LNCaP clone FGC (cell line): Measurements from ENCODE around the gene BBOF1.

Experiments used
- DNase-seq: peaks from one replicate; pipeline ENCODE4 v3.0.0-alpha.2; 2011; ENCODE audit warnings: low read depth
- H3K4me3 ChIP-seq: 2 replicates; pipeline ENCODE4 v1.5.1; 2011; ENCODE audit warnings: mild to moderate bottlenecking, low read depth, low read length, control low read depth
- TF ChIP-seq, protein P1 (sequence below): IDR thresholded peaks from 2 replicates; pipeline ENCODE4 v1.5.1; 2012; ENCODE audit warnings: mild to moderate bottlenecking; ENCODE audit not compliant: control insufficient read depth, insufficient read depth; ENCODE audit errors: extremely low read depth

BBOF1 gene

DNA sequence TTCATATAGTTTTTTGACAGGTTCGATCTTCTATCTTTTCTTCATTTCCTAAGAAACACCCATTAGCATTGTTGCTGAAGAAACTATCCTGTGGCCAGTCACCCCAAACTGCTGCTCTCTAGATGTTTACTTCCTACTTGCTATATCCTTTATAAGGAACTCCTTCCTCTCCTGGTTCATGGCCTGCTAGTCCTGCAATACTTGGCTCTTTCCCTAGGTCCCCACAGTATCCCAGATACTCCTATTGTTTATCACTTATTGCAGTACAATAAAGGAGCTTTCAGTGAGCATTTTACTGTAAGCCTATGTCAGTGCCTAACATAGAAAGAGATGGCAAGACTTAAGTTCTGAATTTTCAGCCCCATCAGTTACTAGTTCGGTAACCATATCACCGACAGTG, 62.3 kb downstream of the BBOF1 start:
- TF ChIP-seq, protein P1, sequence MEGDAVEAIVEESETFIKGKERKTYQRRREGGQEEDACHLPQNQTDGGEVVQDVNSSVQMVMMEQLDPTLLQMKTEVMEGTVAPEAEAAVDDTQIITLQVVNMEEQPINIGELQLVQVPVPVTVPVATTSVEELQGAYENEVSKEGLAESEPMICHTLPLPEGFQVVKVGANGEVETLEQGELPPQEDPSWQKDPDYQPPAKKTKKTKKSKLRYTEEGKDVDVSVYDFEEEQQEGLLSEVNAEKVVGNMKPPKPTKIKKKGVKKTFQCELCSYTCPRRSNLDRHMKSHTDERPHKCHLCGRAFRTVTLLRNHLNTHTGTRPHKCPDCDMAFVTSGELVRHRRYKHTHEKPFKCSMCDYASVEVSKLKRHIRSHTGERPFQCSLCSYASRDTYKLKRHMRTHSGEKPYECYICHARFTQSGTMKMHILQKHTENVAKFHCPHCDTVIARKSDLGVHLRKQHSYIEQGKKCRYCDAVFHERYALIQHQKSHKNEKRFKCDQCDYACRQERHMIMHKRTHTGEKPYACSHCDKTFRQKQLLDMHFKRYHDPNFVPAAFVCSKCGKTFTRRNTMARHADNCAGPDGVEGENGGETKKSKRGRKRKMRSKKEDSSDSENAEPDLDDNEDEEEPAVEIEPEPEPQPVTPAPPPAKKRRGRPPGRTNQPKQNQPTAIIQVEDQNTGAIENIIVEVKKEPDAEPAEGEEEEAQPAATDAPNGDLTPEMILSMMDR, result no peak
- DNase-seq, result no peak
- no peak overlapping the region for H3K4me3 ChIP-seq

DNA sequence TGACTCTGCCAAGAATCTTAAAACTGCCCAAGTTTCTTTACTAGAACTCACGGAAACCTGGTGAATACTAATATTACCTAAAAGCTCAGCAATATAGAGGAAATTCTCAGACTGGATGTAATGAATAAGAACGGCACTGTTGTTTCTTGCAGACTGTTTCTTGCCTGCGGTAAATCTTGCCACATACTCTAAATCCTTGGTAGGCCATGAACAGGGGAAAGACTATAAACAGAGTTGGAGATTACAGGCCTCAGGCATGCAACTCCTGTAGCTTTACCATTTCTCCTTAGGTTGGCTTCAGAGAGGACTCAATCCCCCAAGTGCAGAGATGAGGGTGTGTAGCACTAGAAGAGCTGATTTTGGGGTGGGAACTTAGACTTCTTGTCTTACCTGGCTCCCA, 64.0 kb downstream of the BBOF1 start:
- TF ChIP-seq, protein P1, result no peak
- DNase-seq, result no peak
- peak overlapping the region; percentile 98 for H3K4me3 ChIP-seq

DNA sequence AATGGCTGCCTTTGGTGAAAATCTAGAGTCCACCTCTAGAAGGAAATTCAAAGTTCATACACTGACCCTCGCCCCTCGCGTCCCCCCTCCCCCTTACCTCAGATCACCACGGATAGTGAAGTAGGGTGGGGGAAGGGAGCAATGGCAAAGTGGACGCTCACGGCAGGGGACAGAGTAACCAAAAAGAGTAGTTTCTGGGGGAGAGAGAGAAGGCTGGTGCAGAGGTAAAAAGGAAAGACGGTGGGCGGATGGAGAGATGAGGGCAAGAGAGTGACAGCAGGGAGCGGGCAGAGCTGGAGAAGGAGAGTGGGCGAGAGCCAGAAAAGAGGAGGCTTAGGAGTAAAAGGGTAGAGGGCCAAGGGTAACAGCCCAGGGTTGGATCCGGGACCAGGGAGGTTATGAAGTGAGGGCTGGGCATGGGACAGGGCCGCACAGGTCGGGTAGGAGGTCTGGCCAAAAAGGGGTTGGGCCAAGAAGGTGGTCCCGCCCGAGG, 64.7 kb downstream of the BBOF1 start:
- peak overlapping the region; percentile 98 for H3K4me3 ChIP-seq
- no peak for DNase-seq
- TF ChIP-seq, protein P1, result no peak

DNA sequence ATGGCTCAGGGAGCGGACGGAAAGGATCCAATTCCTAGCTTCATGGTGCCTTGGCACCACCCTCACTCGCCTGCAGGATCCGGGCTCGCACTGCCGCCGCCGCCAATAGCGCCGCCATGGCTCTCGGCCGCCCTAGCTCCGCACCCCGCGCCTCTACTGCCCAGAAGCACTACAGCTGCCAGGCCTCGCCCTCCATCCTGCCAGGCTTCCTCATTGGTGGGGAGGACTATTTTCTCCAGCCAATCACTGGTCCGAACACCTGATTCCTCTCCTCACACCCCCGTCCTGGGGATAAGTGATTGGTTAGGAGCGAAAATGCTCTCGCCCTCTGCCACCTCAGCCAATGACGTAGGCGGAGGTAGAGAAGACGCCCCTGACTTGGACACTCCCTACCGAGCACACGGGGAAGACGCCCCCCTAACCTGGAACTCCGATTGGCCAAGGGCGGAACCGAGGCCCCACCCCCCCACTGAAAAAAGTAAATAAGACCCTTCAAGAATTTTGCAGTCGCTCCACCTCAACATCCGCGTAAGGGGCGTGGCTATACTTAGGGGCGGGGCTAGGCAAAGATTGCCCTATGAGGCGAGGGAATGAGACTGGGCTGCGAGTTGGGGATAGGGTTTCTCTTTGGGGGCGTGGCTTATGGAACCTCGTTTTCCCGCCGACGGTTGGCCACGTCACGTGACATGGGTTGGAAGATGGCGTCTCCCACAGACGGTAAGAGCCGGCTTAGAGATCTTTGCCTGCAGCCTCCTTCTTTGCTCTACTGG, 65.3 kb downstream of the BBOF1 start, which contains the start of the genes ALDH6A1 and LIN52:
Gene ALDH6A1, minus strand, starts transcription at position 177 of the 770 bp plus-strand sequence. Its CDS starts 59 bp downstream, at position 118.
Gene LIN52, plus strand, starts transcription at position 680 of the 770 bp plus-strand sequence. Its CDS starts 19 bp downstream, at position 699.
- TF ChIP-seq, protein P1, result no peak
- peak within 1 kb of the TSS; percentile 98 for H3K4me3 ChIP-seq
- peak; percentile 100 for DNase-seq

DNA sequence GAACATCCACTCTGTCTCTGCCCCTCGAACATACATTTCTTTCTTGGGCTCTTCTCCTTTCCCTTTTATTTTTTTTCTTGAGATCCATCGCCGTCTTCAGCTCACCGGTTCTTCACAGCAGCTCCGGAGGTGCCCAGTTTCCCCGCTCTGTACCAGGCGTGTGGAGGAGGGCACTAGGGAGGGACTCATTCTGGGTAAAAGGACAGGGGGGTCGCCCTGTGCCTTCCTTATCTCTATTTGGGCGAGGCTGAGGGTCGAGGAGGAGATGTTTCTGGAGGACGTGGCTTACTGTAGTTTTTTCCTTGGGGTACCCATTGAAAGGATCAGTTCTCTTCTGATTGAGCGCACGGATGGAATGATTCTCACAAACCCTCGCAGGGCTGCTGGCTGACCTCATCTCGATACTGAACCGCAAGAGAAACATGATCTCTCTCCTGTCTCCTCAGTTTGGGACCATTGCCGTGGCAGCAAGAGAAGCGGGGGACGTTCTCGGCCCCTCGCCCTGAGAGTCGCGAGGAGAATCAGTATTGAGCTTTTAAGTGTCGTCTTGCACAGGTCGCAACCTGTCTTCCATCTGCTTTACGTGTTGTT, 66.0 kb downstream of the BBOF1 start:
- TF ChIP-seq, protein P1, result no peak
- DNase-seq, result no peak
- H3K4me3 ChIP-seq, result peak overlapping the region; percentile 98

DNA sequence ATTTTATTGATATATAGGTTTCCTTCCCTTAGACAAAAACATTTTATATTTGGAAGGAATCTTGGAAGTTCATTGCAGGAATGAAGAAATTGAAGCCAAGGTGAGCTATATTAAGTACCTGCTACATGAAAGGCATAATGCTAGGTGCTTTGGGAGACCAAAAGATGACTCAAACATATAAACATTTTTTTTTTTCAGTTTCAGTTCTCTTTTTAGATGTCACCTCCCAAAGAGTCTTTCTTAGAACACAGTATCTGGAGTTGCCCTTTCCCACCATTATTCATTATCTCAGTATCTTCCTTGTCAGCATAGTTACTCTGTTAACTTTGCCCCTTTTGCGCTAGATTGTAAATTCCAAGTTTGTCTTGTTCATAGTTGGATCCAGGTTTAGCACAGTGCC, 66.7 kb downstream of the BBOF1 start:
- TF ChIP-seq, protein P1, result no peak
- no peak for DNase-seq
- peak overlapping the region; percentile 98 for H3K4me3 ChIP-seq
